ENCODE data around the gene MUC4.

The MUC4 gene

GRCh38 chr3:195845483-195845882 is 33.8 kb upstream of the MUC4 start:
- Histone ChIP-seq H4K20me1 (ENCODE audit: insufficient read depth, low read length) (no peaks in the 10 kb centered on the region), H3K4me1 (ENCODE audit: insufficient read depth, low read length, severe bottlenecking) (no peaks in the 10 kb centered on the region)

GRCh38 chr3:195844671-195845218 is 33.0 kb upstream of the MUC4 start:
- TF ChIP-seq EZH2 (IDR thresholded peaks at IDR 0.05; ENCODE audit: borderline replicate concordance, low read length) (no peak), CTCF (IDR thresholded peaks at IDR 0.05; ENCODE audit: low read length) (no peak)
- Histone ChIP-seq H3K9me3 (ENCODE audit: low read length) (no peaks in the 10 kb centered on the region), H4K20me1 (ENCODE audit: insufficient read depth, low read length) (no peaks in the 10 kb centered on the region), H3K4me3 (ENCODE audit: low read depth, low read length, poor library complexity, severe bottlenecking) (no peak overlapping the region), H3F3A (ENCODE audit: insufficient read depth, low read length) (no peaks in the 10 kb centered on the region), H3K4me2 (ENCODE audit: low read length) (no peak overlapping the region), H3K27me3 (ENCODE audit: insufficient read depth, low read length) (no peaks in the 10 kb centered on the region), H2AFZ (ENCODE audit: low read length) (no peak overlapping the region), H3K27ac (ENCODE audit: low read depth, low read length, poor library complexity, severe bottlenecking) (no peak overlapping the region), H3K9ac (ENCODE audit: low read length) (no peak overlapping the region), H3K79me2 (ENCODE audit: insufficient read depth, low read length) (no peaks in the 10 kb centered on the region), H3K9me2 (ENCODE audit: low read depth, low read length) (no peaks in the 10 kb centered on the region), H3K4me1 (ENCODE audit: insufficient read depth, low read length, severe bottlenecking) (peaks cover 2% of the 10 kb centered on the region), H3K36me3 (ENCODE audit: insufficient read depth, low read length) (no peaks in the 10 kb centered on the region)

More at GRCh38 chr3:195845483-195845882, 33.8 kb upstream of the MUC4 start:
- no peaks in the 10 kb centered on the region for H3F3A ChIP-seq (ENCODE audit: insufficient read depth, low read length)
- H3K27me3 ChIP-seq (ENCODE audit: insufficient read depth, low read length): no peaks in the 10 kb centered on the region
- no peaks in the 10 kb centered on the region for H3K9me3 ChIP-seq (ENCODE audit: low read length)
- H3K27ac ChIP-seq (ENCODE audit: low read depth, low read length, poor library complexity, severe bottlenecking): no peak overlapping the region
- no peaks in the 10 kb centered on the region for H3K79me2 ChIP-seq (ENCODE audit: insufficient read depth, low read length)
- TF ChIP-seq EZH2 (IDR thresholded peaks at IDR 0.05; ENCODE audit: borderline replicate concordance, low read length): no peak
- no peak for TF ChIP-seq CTCF (IDR thresholded peaks at IDR 0.05; ENCODE audit: low read length)
- no peak overlapping the region for H3K9ac ChIP-seq (ENCODE audit: low read length)
- no peak overlapping the region for H2AFZ ChIP-seq (ENCODE audit: low read length)
- H3K9me2 ChIP-seq (ENCODE audit: low read depth, low read length): no peaks in the 10 kb centered on the region
- no peak overlapping the region for H3K4me3 ChIP-seq (ENCODE audit: low read depth, low read length, poor library complexity, severe bottlenecking)
- no peak overlapping the region for H3K4me2 ChIP-seq (ENCODE audit: low read length)
- no peaks in the 10 kb centered on the region for H3K36me3 ChIP-seq (ENCODE audit: insufficient read depth, low read length)

GRCh38 chr3:195839260-195840010 is 27.7 kb upstream of the MUC4 start:
- Histone ChIP-seq H3K9me2 (ENCODE audit: low read depth, low read length) (no peaks in the 10 kb centered on the region), H3F3A (ENCODE audit: insufficient read depth, low read length) (no peaks in the 10 kb centered on the region), H4K20me1 (ENCODE audit: insufficient read depth, low read length) (no peaks in the 10 kb centered on the region), H3K36me3 (ENCODE audit: insufficient read depth, low read length) (peaks cover 5% of the 10 kb centered on the region; the same call in 1 of the 2 replicates), H3K79me2 (ENCODE audit: insufficient read depth, low read length) (no peaks in the 10 kb centered on the region), H3K27me3 (ENCODE audit: insufficient read depth, low read length) (peaks cover 8% of the 10 kb centered on the region; the same call in 1 of the 2 replicates), H3K4me2 (ENCODE audit: low read length) (peak overlapping the region; percentile 22; the same call in 1 of the 2 replicates), H3K27ac (ENCODE audit: low read depth, low read length, poor library complexity, severe bottlenecking) (peak overlapping the region; percentile 82), H3K4me3 (ENCODE audit: low read depth, low read length, poor library complexity, severe bottlenecking) (no peak overlapping the region), H3K9me3 (ENCODE audit: low read length) (peaks cover 9% of the 10 kb centered on the region; the same call in 1 of the 2 replicates), H3K9ac (ENCODE audit: low read length) (peak overlapping the region; percentile 16; the same call in 1 of the 2 replicates), H3K4me1 (ENCODE audit: insufficient read depth, low read length, severe bottlenecking) (peaks cover 14% of the 10 kb centered on the region), H2AFZ (ENCODE audit: low read length) (no peak overlapping the region)
- TF ChIP-seq EZH2 (IDR thresholded peaks at IDR 0.05; ENCODE audit: borderline replicate concordance, low read length) (no peak), CTCF (IDR thresholded peaks at IDR 0.05; ENCODE audit: low read length) (no peak)

Measured in OCI-LY1 (cell line).